Measurements from ENCODE around the gene CEBPG.

GRCh38 chr19:33347300-33347699 lies 26.2 kb upstream of the CEBPG start:
- TF ChIP-seq CTCF (conservative IDR thresholded peaks at IDR 0.05; ENCODE audit: low read depth, low read length), result no peak
- TF ChIP-seq EZH2 (IDR thresholded peaks at IDR 0.05; ENCODE audit: borderline replicate concordance, low read depth, low read length, poor library complexity, severe bottlenecking), result no peak
